NCI-H526 treated with DMSO at 0.1 percent for 48 hours (cell line): ENCODE results near the gene CXorf65.

Experiments used
- DNase-seq: peaks from one replicate; lab custom pipeline; 2025; lab: John Stamatoyannopoulos, UW

CXorf65 gene

DNA sequence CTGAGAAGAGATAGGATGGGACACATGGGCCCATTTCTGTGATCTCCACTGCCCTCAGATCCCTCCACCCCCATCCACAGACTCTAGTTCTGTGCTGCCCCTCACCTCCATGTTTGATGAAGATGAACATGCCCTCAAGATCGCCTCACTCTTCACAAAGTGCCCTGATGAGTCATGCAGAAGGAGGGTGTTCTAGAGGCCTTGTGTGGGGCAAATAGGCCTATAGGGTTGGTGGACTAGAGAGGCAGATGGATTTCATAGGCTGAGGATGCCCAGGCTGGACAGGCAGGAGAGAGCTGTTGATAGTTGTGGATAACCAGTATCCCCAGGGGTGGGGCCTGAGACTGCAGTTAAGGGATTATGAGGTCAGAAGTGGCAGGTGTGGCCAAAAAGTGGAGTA lies at the start of gene CXorf65:
CXorf65 (minus strand) TSS at position 314 of the 400 bp plus-strand sequence; CDS start at position 130, 184 bp downstream.
- no peak for DNase-seq

DNA sequence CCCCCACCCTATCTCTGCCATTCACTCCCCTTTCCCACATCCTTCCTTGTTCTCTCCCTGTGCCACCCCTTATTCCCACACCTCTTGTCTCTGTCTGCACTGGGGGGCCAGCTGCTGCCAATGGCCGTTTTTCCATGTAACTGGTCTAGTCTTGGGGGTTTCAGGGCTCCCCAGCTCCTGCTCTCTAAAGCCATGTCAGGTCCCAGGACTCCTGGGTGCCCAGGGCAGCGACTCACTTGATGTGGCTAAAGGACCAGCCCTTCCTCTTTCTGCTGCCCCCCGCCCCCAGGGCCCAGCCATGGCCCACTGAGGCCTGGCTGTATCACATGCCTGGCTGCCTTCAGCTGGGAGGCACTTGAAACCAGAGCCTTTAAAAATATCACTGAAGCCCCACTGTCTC lies 48.1 kb upstream of the CXorf65 start:
- DNase-seq, result no peak

DNA sequence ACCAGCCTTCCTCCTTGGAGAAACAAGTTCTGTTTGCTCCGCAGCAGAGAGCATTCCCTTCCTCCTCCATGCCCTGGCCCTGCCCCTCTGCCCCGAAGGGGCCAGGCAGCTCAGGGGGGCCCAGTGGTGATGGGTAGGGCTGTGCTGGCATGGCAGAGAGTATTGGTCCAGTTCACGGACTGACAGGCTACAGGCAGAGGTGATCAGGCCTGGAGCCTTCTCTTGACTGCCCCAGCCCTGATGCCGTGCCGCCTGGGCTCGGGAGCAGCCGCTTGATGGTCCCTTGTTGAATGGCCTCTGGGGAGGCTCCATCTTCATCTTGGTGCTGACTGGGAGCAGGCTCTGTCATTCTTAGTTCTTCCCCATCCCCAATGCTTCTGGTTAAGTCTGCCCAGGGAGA lies 47.7 kb upstream of the CXorf65 start:
- DNase-seq, result no peak

DNA sequence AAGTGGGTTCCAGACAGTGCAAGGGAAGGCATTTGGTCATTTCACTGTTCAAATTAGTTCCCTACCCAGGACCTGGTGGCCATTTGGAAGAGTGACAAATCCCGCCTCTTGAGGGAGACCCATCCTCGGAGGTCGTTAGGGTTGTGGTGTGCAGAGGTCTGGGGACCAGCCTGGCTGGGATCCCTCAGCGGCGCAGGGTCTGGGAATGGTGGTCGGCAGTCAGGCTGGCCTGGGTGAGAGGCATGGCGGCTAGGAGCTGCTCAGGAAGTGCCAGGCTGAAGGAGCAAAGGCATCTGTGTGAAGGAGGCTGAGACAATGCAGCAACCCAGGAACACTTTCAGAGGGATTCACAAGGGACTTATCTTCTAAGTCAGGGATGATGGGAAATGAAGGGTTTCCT lies 44.8 kb upstream of the CXorf65 start:
- no peak for DNase-seq

DNA sequence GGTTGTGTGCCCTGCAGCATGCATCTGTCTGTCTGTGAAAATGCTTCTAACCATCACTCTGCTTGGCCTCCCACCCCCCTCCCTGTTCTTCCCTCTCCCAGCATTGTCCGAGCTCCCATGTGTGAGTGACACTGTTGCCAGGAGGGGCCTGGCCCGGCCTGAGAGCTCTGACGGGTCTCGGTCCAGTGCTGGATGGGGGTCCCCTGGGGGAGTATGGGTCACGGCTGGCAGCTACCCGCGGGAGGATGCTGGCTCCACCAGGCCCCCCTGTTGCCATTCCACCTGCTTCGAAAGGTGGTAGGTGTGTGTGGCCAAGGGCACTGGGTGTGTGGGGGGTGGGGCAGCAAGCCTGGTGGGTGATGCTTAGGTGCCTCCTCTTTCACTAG lies 41.7 kb upstream of the CXorf65 start:
- DNase-seq, result no peak

DNA sequence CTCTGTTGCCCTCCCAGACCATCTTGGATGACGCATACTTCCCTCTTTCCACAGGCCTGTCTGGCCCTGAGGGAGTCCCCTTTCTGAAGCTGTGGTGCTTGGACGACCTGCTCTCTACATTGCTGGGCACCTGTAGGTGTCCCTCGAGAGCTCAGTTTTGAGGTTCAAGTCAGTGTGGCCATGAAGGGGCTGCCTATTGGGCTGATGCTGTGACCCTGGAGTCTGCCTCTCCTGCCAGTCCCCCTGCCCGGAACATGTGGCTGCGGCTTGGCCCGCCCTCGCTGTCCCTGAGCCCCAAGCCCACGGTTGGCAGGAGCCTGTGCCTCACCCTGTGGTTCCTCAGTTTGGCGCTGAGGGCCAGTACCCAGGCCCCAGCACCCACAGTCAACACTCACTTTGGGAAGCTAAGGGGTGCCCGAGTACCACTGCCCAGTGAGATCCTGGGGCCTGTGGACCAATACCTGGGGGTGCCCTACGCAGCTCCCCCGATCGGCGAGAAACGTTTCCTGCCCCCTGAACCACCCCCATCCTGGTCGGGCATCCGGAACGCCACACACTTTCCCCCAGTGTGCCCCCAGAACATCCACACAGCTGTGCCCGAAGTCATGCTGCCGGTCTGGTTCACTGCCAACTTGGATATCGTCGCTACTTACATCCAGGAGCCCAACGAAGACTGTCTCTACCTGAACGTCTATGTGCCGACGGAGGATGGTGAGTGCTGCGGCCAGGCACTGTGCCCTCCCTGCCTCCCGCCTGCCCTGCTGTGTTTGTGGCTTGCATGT lies 41.1 kb upstream of the CXorf65 start:
- DNase-seq, result no peak

DNA sequence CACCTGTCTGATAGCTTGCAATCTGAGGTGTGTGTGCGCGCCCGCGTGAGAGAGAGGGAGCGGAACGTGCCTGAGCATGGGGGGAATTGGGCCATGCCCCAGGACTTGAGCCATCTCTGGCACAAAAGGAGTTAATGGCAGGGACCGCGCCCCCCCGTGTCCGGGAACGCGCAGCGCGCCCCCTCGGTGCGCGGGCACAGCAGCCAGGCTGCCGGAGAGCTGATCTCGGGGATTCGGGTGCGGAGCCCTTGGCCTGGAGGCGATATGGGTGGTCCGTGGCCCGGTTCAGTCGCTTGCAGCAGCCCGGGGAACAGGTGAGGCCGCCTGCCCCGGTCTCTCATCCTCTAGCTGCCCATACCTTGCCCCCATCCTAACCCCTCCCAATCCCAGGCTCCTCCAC lies 38.1 kb upstream of the CXorf65 start, which contains the start of gene NLGN3:
NLGN3 (plus strand) TSS at position 191 of the 400 bp plus-strand sequence. CDS start 2,909 bp downstream, outside the sequence.
- DNase-seq, result no peak

DNA sequence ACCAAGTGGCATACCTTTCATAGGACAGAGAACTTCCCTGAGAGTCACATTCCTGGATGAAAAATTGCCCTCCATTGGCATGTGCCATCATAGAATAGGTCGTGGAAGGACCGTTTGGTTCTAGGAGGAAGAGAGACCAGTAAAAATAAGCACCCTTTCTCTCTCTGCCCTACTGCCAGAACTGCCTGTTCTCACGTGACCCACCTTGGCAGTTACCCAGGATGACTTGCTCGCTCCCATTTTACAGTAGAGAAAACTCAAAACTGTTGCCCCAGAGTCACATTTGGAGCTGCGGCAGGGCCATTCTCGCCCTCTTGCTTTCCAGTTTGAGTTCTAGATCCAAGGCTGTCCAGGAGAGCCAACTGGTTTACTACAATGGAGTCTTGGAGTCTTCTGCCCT lies 37.0 kb upstream of the CXorf65 start:
- DNase-seq, result no peak

DNA sequence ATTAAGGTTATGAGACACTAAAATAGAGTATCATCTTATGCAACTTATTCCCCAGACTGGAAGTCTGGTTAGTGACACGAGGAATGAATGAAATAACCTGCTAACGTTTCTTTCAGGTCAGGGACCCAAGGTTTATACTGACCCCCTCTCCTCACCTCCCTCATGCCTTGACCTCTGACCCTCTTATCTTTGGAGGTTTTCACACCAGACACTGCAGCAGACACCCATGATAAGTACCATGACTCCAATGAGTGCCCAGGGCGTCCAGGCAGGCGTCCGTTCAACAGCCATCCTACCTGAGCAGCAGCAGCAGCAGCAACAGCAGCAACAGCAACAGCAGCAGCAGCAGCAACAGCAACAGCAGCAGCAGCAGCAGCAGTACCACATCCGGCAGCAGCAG lies 33.9 kb upstream of the CXorf65 start:
- DNase-seq, result no peak

DNA sequence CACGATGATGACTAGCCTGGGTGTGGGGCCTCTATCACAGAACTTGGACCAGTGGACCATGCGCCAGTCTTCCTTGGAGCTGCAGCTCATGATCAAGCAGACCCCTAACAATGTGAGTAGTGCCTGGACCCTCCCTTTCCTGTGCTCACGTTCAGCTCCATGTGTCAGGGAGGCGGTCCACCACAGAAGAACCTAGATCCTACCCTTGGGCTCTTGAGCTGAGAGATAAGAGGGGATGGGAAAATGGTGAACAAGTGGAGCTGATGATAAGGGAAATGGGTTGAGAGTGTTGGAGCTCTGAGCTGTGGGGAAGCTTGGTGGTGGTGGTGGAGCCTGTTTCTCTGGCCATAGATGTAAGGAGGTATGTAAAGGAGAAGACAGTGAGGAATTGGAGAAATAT lies 25.0 kb upstream of the CXorf65 start:
- no peak for DNase-seq

DNA sequence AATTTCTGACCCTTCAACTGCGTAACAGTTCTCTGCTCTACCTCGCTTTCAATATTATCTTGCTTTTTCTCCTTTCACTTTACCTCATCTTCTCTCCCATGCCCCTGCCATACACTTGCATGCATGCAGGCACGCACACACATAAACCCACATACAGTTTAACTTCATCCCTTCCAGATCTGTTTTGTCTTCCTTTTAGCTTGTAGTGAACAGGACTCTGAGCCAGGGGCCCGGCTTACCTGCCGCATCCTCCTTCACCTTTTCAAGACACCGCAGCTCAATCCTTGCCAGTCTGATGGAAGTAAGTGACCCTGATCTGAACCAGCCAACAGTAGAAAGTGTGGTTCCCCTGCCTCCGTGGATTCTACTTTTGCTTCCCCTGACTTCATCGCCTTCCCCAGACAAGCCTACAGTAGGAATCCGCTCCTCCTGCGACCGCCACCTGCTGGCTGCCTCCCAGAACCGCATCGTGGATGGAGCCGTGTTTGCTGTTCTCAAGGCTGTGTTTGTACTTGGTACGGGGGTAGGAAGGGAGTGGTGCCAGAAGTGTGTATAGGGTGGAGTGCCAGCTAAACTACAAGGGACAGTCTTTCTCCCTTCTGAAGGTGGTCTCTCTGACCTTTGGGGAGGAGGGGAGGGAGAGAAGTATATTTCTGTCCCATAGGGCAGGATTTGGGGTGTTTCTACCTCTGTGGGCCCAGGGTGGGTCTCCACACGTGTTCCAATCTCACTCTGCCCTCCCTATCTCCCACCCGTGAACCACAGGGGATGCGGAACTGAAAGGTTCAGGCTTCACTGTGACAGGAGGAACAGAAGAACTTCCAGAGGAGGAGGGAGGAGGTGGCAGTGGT lies 22.6 kb upstream of the CXorf65 start:
- peak; percentile 12 for DNase-seq

DNA sequence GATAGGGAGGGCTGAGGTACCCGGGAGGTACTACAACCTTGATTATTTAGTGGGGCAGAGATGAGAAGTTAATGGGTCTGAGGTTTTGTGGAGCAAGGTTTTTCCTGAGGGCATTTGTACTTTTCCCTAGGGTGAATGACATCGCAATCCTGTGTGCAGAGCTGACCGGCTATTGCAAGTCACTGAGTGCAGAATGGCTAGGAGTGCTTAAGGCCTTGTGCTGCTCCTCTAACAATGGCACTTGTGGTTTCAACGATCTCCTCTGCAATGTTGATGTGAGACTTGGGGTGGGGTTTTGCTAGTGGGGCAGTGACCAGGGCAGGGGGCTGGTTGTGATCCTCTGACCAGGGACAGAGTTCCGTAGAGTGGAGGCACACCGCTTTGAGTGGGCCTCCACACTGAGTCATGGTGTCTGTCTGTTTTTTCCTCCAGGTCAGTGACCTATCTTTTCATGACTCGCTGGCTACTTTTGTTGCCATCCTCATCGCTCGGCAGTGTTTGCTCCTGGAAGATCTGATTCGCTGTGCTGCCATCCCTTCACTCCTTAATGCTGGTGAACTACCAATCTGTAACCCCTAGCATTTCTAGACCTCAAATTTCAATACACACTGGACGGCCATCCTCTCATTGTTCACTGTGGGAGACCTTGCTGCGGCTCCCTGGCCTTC lies 21.8 kb upstream of the CXorf65 start:
- DNase-seq, result no peak

DNA sequence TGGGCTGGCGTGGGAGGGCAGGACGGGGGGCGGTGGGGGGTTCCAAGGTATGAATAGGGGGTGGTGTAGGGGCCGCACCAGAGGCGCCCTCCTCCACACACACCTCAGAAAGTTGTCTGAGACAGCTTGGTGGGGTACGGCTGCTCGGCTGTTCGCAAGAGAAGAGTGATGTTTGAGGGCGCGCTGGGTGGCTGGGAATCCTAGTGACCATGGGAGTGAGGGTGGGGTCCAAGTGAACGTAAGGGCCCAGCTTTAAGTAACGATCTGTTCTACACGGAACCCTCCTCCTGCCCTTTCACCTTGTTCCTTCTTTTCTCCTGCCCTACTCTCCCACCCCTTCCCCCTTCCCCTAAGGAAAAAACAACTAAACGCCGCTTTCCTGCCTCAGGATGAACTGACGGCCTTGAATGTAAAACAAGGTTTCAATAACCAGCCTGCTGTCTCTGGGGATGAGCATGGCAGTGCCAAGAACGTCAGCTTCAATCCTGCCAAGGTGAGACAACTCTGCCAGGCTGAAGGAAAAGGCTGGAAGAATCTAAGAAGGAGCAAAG lies 12.5 kb upstream of the CXorf65 start:
- no peak for DNase-seq

DNA sequence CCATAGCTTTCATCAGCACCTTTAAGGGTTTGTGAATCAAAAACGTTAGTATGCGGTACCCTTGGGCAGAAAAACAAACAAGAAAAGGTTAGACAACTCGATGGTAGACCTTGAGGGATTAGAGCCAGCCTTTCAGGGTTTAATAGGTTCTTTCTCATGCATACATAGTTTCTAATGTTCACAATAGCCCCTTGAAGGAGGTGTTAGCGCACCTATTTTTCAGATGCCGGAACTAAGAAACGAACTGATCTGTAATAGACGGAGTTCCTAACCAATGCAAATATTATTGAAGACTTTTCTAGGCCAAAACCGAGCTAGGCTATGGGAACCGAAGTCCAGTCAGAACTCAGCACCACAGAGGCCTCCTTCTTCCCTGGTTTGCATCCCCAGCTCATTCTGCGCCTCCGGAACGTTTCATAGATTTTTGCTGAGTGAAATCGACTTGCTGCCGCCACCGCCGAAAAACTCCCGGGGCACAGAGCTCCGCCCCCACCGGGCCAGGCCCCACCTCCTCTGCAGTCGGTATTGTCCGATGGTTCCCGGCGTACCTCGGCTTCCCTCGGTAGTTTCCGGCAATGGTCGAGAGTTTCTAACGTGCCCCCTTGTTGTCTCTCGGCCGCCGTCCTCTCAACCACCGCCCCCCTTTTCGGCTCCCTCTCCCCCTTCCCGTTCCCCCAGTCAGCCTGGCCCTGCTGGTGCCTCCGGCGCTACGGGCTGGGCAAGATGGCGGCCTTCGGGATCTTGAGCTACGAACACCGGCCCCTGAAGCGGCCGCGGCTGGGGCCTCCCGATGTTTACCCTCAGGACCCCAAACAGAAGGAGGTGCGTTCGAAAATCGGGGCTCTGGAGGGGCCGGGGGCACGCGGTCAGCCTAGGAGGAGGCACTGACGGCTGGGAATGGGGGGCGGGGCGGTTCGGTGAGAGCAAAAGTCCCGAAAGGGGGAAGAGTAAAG lies 11.8 kb upstream of the CXorf65 start, which contains the start of gene MED12:
MED12 (plus strand) TSS at position 565 of the 953 bp plus-strand sequence; CDS start at position 724, 159 bp downstream.
- peak; percentile 47 for DNase-seq

DNA sequence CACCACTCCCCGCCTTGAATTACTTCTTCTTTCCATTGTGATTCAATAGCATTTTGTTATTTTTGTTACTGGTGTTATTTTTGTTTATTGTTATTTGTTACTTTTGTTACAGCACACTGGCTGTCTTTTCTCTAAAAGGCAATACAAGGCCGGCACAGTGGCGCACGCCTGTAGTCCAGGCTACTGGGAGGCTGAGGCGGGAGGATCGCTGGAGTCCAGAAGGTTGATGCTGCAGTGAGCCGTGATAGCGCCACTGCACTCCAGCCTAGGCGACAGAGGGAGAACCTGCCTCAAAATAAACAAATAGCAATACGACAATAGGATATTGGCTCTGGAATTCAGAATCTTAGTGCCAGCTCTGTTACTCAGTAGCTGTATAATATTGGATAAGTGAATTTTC lies 10.8 kb upstream of the CXorf65 start:
- no peak for DNase-seq

DNA sequence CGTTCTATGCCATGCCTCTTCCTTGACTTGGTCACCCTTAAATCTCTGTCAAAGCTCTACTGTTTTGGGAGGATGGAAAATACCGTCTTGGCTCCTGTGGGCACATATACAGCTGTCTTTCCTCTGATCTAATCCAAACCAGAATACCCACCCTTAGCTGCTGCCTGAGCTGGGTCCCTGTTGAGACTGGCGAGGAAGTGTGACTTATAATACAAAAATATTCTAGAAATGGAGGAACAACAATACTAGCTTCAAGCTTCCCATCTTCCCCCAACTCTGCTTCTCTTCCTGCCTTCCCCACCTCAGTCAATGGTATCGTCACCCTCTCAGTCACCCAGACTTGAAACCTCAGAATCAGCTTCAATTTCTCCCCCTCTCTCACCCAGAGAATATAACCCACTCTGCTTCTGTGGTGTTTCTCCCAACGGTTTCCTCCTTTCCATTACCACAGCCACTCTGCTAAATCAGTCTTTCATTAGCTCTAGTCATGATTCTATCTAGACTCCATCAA lies 5.4 kb upstream of the CXorf65 start:
- DNase-seq, result no peak

DNA sequence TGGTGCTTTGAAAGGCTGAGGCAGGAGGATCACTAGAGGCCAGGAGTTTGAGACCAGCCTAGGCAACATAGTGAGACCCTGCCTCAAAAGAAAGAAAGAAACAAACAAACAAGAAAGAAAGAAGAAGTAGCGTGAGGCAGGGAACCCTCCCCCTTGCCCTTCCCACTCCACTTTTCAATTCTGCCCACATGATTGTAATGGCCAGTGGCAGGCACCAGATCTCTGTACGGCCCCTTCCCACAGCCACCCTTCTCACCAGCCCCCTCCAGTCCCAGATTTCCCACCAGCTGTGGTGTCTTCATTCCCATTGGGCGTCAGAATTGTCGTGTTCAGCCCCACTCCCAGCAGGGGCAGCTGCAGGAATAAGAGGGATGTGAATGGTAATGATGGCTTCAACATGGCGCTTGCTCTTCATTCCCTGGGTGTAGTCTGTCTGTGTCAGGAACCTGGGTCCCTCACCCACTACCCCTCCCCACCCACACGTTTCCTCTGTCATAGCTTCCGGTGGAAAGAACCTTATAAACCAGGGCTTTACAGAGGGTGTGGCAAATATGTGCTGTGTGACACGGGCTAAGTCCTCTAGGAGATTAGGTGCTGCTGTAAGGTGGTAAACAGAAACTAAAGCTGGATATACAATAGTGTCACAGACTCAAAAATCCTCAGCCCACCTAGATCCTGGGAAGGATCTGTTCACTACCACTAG lies 4.8 kb upstream of the CXorf65 start, which contains the start of gene IL2RG:
IL2RG (minus strand) TSS at position 437 of the 703 bp plus-strand sequence; CDS start at position 399, 38 bp downstream.
- DNase-seq, result no peak

DNA sequence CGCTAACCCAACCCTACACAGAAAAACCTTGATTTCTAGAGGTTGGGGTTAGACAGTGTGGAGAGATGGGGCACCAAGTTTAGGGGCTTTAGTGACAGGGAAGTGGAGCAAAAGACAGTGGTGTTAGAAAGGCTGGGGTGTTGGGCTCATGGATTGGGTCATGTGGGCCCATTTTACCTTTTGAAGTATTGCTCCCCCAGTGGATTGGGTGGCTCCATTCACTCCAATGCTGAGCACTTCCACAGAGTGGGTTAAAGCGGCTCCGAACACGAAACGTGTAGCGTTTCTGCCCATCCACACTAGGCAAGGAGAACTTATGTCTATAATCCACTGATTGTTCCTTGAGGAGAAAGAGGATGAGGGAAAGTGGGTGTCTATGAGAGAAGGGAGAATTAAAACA lies 2.5 kb upstream of the CXorf65 start:
- no peak for DNase-seq

DNA sequence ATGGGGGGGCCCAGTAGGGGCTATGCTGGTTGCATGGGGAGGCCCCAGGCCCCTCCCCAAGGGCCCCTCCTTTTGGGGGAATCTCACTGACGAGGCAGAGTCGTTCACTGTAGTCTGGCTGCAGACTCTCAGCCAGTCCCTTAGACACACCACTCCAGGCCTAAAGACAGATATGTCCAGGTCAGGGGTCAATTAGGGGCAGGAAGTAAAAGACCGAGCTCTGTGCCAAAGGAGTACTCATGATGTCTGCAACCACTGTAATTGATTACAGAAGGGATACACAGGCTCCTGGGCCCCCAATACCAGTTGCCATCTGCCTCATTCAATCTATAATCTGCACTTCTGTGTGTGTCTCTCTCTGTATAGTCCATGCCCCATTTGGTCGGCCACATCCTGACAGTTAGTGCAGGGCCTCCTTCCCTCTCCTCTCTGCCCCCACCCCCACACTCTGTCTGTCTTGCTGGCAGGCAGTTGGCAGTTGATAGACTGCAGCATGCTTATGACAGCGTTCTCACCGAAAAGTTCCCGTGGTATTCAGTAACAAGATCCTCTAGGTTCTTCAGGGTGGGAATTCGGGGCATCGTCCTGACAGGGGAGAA lies 1.3 kb upstream of the CXorf65 start:
- DNase-seq, result no peak

DNA sequence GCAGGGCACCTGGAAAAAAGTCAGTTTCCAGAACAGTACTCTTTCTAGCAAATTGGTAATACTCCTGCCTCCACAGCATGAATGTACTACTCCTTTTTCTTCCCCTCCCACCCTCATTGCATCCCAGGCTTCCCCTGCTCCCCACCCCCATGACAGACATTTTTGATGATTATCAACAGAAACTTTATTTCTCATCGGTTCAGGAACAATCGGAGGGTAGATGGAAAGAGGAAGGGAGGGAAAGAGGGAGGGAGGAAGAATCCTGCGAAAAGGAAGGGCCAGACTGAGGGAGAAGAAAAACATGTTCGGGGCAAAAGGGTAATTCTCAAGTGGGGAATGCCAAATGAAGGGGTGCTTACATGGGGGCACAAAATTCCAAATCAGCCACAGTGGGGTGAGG lies 705 bp upstream of the CXorf65 start:
- DNase-seq, result no peak
